GM13977 (cell line): ENCODE measurements around the gene TRNT1.

Experiments
- DNase-seq: peaks from one replicate; pipeline ENCODE4 v3.0.0; 2012; ENCODE audit warnings: low spot score
- CTCF ChIP-seq: IDR thresholded peaks from 2 replicates; pipeline ENCODE4 v1.5.1; 2012; ENCODE audit warnings: mild to moderate bottlenecking, control low read depth; ENCODE audit not compliant: insufficient read depth; ENCODE audit errors: extremely low read depth, missing control alignments
- in situ Hi-C: fragments of 300-500 bp; cut with MboI; formaldehyde crosslinking; loops from one replicate; pipeline ENCODE4 v1.12.0; 2022; ENCODE audit warnings: low sequenced_read_pairs, low pct_unique_long_range_greater_than_20kb, mixed read lengths, inconsistent platforms; ENCODE audit not compliant: unreplicated experiment

The TRNT1 gene

GRCh38 chr3:3127432-3128010, 781 bp downstream of the TRNT1 start:
- in situ Hi-C loops, result no loop called here
- TF ChIP-seq CTCF, result no peak
- no peak for DNase-seq

- no peak for TF ChIP-seq CTCF
- in situ Hi-C loops, result no loop called here
- DNase-seq, result no peak
Measured at GRCh38 chr3:3129579-3129978, 2.8 kb downstream of the TRNT1 start.

- TF ChIP-seq CTCF, result no peak
- DNase-seq, result no peak
- in situ Hi-C loops, result no loop called here
Measured at GRCh38 chr3:3133500-3133899, 6.8 kb downstream of the TRNT1 start.

- in situ Hi-C loops, result no loop called here
- no peak for DNase-seq
- TF ChIP-seq CTCF, result no peak
Measured at GRCh38 chr3:3134750-3135448, 8.2 kb downstream of the TRNT1 start.

- in situ Hi-C loops, result no loop called here
- no peak for TF ChIP-seq CTCF
Measured at GRCh38 chr3:3137526-3137925, 10.8 kb downstream of the TRNT1 start.

GRCh38 chr3:3141939-3142338, 15.2 kb downstream of the TRNT1 start:
- in situ Hi-C loops, result no loop called here
- no peak for TF ChIP-seq CTCF
- no peak for DNase-seq

More at GRCh38 chr3:3137526-3137925, 10.8 kb downstream of the TRNT1 start:
- DNase-seq, result no peak

GRCh38 chr3:3145831-3146230, 19.1 kb downstream of the TRNT1 start:
- no peak for DNase-seq
- no peak for TF ChIP-seq CTCF
- in situ Hi-C loops, result no loop called here
